HCT116 (cell line): ENCODE measurements around the gene MOV10. TPM values are rescaled to one million over a fixed set of nuclear protein-coding genes. Genes with fewer than 3 reads are reported as not detected.

ENCODE experiments used
- ATAC-seq: fragments of 200-7000 bp; cut with Tn5 transposase; 2 replicates; pipeline ENCODE4 v1.9.1; 2020; ENCODE audit warnings: mild to moderate bottlenecking, moderate library complexity
- BruUV-seq: library from RNA; stranded (reverse); fragments of 400-500 nt; replicated peaks from 2 replicates; lab custom pipeline; 2021; lab: Mats Ljungman, UMichigan
- CTCF ChIA-PET: fragments of 300-600 bp; sonication (Branson Sonifier 250); formaldehyde crosslinking; loops from one replicate; lab custom pipeline; 2021; ENCODE audit warnings: antibody characterized with exemption; lab: Charles Lee
- POLR2A ChIA-PET: fragments of 300-600, 350-600 bp; sonication (Branson Sonifier 250); formaldehyde crosslinking; loops from one replicate; lab custom pipeline; 2021; ENCODE audit warnings: antibody characterized with exemption; lab: Charles Lee
- RAD21 ChIA-PET, 2 experiments: fragments of 300-600 bp; sonication (Branson Sonifier 250); formaldehyde crosslinking; loops; one replicate each; lab custom pipeline; 2023; ENCODE audit warnings: low total read pairs in 2 of 2; ENCODE audit not compliant: uncharacterized antibody in 2 of 2, unreplicated experiment in 2 of 2, low non-redundant PET in 1 of 2; lab: Charles Lee
- DNase-seq: peaks from one replicate; pipeline ENCODE4 v3.0.0-alpha.2; 2010; ENCODE audit warnings: low read depth, low spot score
- H2AFZ ChIP-seq: fragments of 200-600 bp; shearing (Covaris generic), sonication (generic); 2 replicates; pipeline ENCODE4 v1.6.1; 2017; ENCODE audit warnings: low read depth, mixed run types, mixed read lengths, antibody characterized with exemption, low read length; ENCODE audit not compliant: poor library complexity, severe bottlenecking
- H3K27ac ChIP-seq: 2 replicates; pipeline ENCODE4 v1.5.1; 2012; ENCODE audit warnings: low read depth, low read length
- H3K27me3 ChIP-seq: fragments of 200-600 bp; sonication (generic); 2 replicates; pipeline ENCODE4 v1.6.1; 2016; ENCODE audit warnings: mixed run types, low read length, mixed read lengths; ENCODE audit not compliant: insufficient read depth
- H3K36me3 ChIP-seq, 2 experiments: fragments of 200-500 bp in 1 of 2; fragments of 200-600 bp in 1 of 2; sonication (Bioruptor generic) in 1 of 2; sonication (generic) in 1 of 2; 2 replicates each; pipeline versions ENCODE4 v1.5.1 to v1.6.1; 2014 to 2016; ENCODE audit warnings: low read length in 2 of 2, inconsistent platforms in 1 of 2, mixed read lengths in 1 of 2, mixed run types in 1 of 2; ENCODE audit not compliant: insufficient read depth in 2 of 2, control insufficient read depth in 1 of 2
- H3K4me1 ChIP-seq, 2 experiments: fragments of 200-600 bp in 1 of 2; sonication (generic) in 1 of 2; 2 replicates each; pipeline versions ENCODE4 v1.5.1 to v1.6.1; 2012 to 2017; ENCODE audit warnings: low read length in 2 of 2, inconsistent platforms in 1 of 2, mild to moderate bottlenecking in 1 of 2, mixed read lengths in 1 of 2, mixed run types in 1 of 2, moderate library complexity in 1 of 2; ENCODE audit not compliant: insufficient read depth in 2 of 2, control insufficient read depth in 1 of 2
- H3K4me2 ChIP-seq: fragments of 200-600 bp; sonication (generic); 2 replicates; pipeline ENCODE4 v1.6.1; 2017; ENCODE audit warnings: mixed run types, low read length, mixed read lengths
- H3K4me3 ChIP-seq, 2 experiments: fragments of 200-600 bp in 1 of 2; sonication (generic) in 1 of 2; replicated peaks in 1 of 2; 2 replicates each; pipeline ENCODE4 v1.5.1; 2011 to 2016; ENCODE audit warnings: low read length in 2 of 2, control low read depth in 1 of 2, low read depth in 1 of 2, mild to moderate bottlenecking in 1 of 2, mixed read lengths in 1 of 2, mixed run types in 1 of 2
- H3K79me2 ChIP-seq: fragments of 200-600 bp; sonication (generic); 2 replicates; pipeline ENCODE4 v1.6.1; 2017; ENCODE audit warnings: mild to moderate bottlenecking, mixed run types, low read length, moderate library complexity, mixed read lengths; ENCODE audit not compliant: insufficient read depth
- H3K9ac ChIP-seq: fragments of 200-600 bp; sonication (generic); 2 replicates; pipeline ENCODE4 v1.6.1; 2016; ENCODE audit warnings: low read length, mixed read lengths
- H3K9me2 ChIP-seq: fragments of 200-600 bp; sonication (generic), shearing (Covaris generic); 2 replicates; pipeline ENCODE4 v1.6.1; 2017; ENCODE audit warnings: mixed run types, mild to moderate bottlenecking, moderate library complexity; ENCODE audit not compliant: insufficient read depth
- H3K9me3 ChIP-seq, 2 experiments: fragments of 200-500 bp in 1 of 2; fragments of 200-600 bp in 1 of 2; sonication (Bioruptor generic) in 1 of 2; sonication (generic) in 1 of 2; 2 replicates each; pipeline ENCODE4 v1.6.1; 2014 to 2017; ENCODE audit warnings: low read length in 2 of 2, mixed read lengths in 2 of 2, inconsistent platforms in 1 of 2, low read depth in 1 of 2, mild to moderate bottlenecking in 1 of 2, mixed run types in 1 of 2, moderate library complexity in 1 of 2; ENCODE audit not compliant: control insufficient read depth in 1 of 2, insufficient read depth in 1 of 2
- H4K20me1 ChIP-seq: fragments of 200-600 bp; sonication (generic), shearing (Covaris generic); 2 replicates; pipeline ENCODE4 v1.6.1; 2017; ENCODE audit warnings: mixed run types, mild to moderate bottlenecking, moderate library complexity; ENCODE audit not compliant: insufficient read depth
- CBX3 ChIP-seq: IDR thresholded peaks from 2 replicates; pipeline ENCODE4 v1.6.1; 2012; ENCODE audit warnings: low read depth
- CEBPB ChIP-seq: IDR thresholded peaks from 2 replicates; pipeline ENCODE4 v1.6.1; 2012; ENCODE audit warnings: low read depth
- CTCF ChIP-seq, 3 experiments: fragments of 200-600 bp in 1 of 3; sonication (generic) in 1 of 3; IDR thresholded peaks in 2 of 3; conservative IDR thresholded peaks in 1 of 3; 2 replicates each; pipeline ENCODE4 v1.5.1; 2012 to 2017; ENCODE audit warnings: low read depth in 2 of 3, low read length in 2 of 3, antibody characterized with exemption in 1 of 3, borderline replicate concordance in 1 of 3, control low read depth in 1 of 3, mild to moderate bottlenecking in 1 of 3, mixed read lengths in 1 of 3, mixed run types in 1 of 3, moderate library complexity in 1 of 3; ENCODE audit not compliant: insufficient read depth in 1 of 3
- EGR1 ChIP-seq: IDR thresholded peaks from 2 replicates; pipeline ENCODE4 v1.6.1; 2012; ENCODE audit warnings: low read depth
- ELF1 ChIP-seq: IDR thresholded peaks from 2 replicates; pipeline ENCODE4 v1.6.1; 2012; ENCODE audit warnings: low read depth, borderline replicate concordance
- EZH2phosphoT487 ChIP-seq: fragments of 200-600 bp; IDR thresholded peaks from 2 replicates; pipeline ENCODE4 v1.6.1; 2018; ENCODE audit warnings: antibody characterized with exemption, borderline replicate concordance
- FOSL1 ChIP-seq: IDR thresholded peaks from 2 replicates; pipeline ENCODE4 v1.6.1; 2012; ENCODE audit warnings: low read depth
- JUND ChIP-seq: IDR thresholded peaks from 2 replicates; pipeline ENCODE4 v1.6.1; 2012
- MAX ChIP-seq: IDR thresholded peaks from 2 replicates; pipeline ENCODE4 v1.6.1; 2012
- POLR2AphosphoS5 ChIP-seq: IDR thresholded peaks from 2 replicates; pipeline ENCODE4 v1.6.1; 2011; ENCODE audit warnings: mild to moderate bottlenecking, low read depth, low read length, moderate library complexity
- RAD21 ChIP-seq: IDR thresholded peaks from 2 replicates; pipeline ENCODE4 v1.6.1; 2012; ENCODE audit warnings: low read depth, mild to moderate bottlenecking
- SIN3A ChIP-seq: IDR thresholded peaks from 2 replicates; pipeline ENCODE4 v1.6.1; 2012; ENCODE audit warnings: low read depth
- SP1 ChIP-seq: IDR thresholded peaks from 2 replicates; pipeline ENCODE4 v1.6.1; 2012; ENCODE audit warnings: low read depth
- SRF ChIP-seq: IDR thresholded peaks from 2 replicates; pipeline ENCODE4 v1.6.1; 2012; ENCODE audit warnings: low read depth
- TCF7L2 ChIP-seq: IDR thresholded peaks from 2 replicates; pipeline ENCODE4 v1.7.0; 2011; ENCODE audit warnings: borderline replicate concordance, inconsistent platforms; ENCODE audit not compliant: insufficient read depth, insufficient read length; ENCODE audit errors: extremely low read depth
- ZBTB33 ChIP-seq: IDR thresholded peaks from 2 replicates; pipeline ENCODE4 v1.6.1; 2011; ENCODE audit warnings: mild to moderate bottlenecking, low read length, moderate library complexity; ENCODE audit not compliant: insufficient replicate concordance; ENCODE audit errors: extremely low read depth
- ZFX ChIP-seq: fragments of 450-650 bp; IDR thresholded peaks from 2 replicates; pipeline ENCODE4 v1.6.1; 2017
- ZNF274 ChIP-seq: fragments of 200-500 bp; sonication (Bioruptor generic); IDR thresholded peaks from 2 replicates; pipeline ENCODE4 v1.6.1; 2014; ENCODE audit warnings: mild to moderate bottlenecking, low read depth, low read length, inconsistent platforms
- intact Hi-C: fragments of 100-400 bp; cut with micrococcal nuclease; formaldehyde crosslinking; loops from 2 replicates; pipeline ENCODE4 v1.10.0; 2022
- total RNA-seq: library from RNA; stranded (reverse); gene quantifications from one replicate; pipeline ENCODE4 v1.2.1, GENCODE V29; 2021; ENCODE audit not compliant: unreplicated experiment

MOV10 gene
- total RNA-seq, 1 experiment from 2014 or later = 109 TPM

- TF ChIP-seq ZBTB33 (peak; percentile 38), SRF (no peak), SP1 (no peak)
Measured at GRCh38 chr1:112718691-112719418, 44.4 kb downstream of the MOV10 start (continued).

GRCh38 chr1:112719706-112720105 lies 45.2 kb downstream of the MOV10 start:
- BruUV-seq = no TSS peak
- no peaks in the 10 kb centered on the region for H4K20me1 ChIP-seq
- no peak for ATAC-seq
- no peak for DNase-seq
- H3K4me3 ChIP-seq = no peak overlapping the region
- H3K36me3 ChIP-seq = no peaks in the 10 kb centered on the region
- H3K79me2 ChIP-seq = no peaks in the 10 kb centered on the region
- CTCF ChIA-PET = interaction anchor here (1.2 to 4.8 kb wide), 4 partner anchors 11 to 353 kb away, joined by 4 to 44 read pairs (median 8); partner anchors contain the start of gene LRIG2
- H3K4me1 ChIP-seq = peaks cover 4 to 24% of the 10 kb centered on the region in 2 experiments; a peak in 3 of 4 replicates
- no peaks in the 10 kb centered on the region for H3K27me3 ChIP-seq
- H3K9me2 ChIP-seq = no peaks in the 10 kb centered on the region
- H3K9me3 ChIP-seq = no peaks in the 10 kb centered on the region
- POLR2A ChIA-PET = no interaction called here
- RAD21 ChIA-PET = interaction anchor here in 1 of 2 experiments (1.9 kb wide), 1 partner anchor 84 kb away, joined by 6 read pairs; no protein-coding TSS in a partner anchor
- H3K27ac ChIP-seq = no peak overlapping the region
- H3K4me2 ChIP-seq = no peak overlapping the region
- H2AFZ ChIP-seq = no peak overlapping the region
- intact Hi-C loops = loop anchor here (5.0 kb wide), 2 partner anchors 163 to 238 kb away; partner anchors contain the start of gene SLC16A1
- no peak overlapping the region for H3K9ac ChIP-seq
- TF ChIP-seq ELF1 = no peak
- TF ChIP-seq POLR2AphosphoS5 = no peak
- no peak for TF ChIP-seq EZH2phosphoT487
- TF ChIP-seq CBX3 = no peak
- TF ChIP-seq RAD21 = no peak
- no peak for TF ChIP-seq SIN3A
- no peak for TF ChIP-seq ZBTB33
- TF ChIP-seq ZFX = no peak
- TF ChIP-seq ZNF274 = no peak
- no peak for TF ChIP-seq CTCF (IDR thresholded peaks at IDR 0.05 in 2 of 3, conservative IDR thresholded peaks at IDR 0.05 in 1 of 3; ENCODE audit: borderline replicate concordance in 1 of 3, insufficient read depth in 1 of 3, low read depth in 2 of 3, low read length in 2 of 3)
- no peak for TF ChIP-seq MAX
- no peak for TF ChIP-seq CEBPB
- TF ChIP-seq FOSL1 = no peak
- TF ChIP-seq SRF = no peak
- no peak for TF ChIP-seq SP1
- TF ChIP-seq JUND = no peak
- TF ChIP-seq TCF7L2 = no peak
- TF ChIP-seq EGR1 = no peak
